ENCODE measurements around the gene IPO8.

Gene IPO8

DNA sequence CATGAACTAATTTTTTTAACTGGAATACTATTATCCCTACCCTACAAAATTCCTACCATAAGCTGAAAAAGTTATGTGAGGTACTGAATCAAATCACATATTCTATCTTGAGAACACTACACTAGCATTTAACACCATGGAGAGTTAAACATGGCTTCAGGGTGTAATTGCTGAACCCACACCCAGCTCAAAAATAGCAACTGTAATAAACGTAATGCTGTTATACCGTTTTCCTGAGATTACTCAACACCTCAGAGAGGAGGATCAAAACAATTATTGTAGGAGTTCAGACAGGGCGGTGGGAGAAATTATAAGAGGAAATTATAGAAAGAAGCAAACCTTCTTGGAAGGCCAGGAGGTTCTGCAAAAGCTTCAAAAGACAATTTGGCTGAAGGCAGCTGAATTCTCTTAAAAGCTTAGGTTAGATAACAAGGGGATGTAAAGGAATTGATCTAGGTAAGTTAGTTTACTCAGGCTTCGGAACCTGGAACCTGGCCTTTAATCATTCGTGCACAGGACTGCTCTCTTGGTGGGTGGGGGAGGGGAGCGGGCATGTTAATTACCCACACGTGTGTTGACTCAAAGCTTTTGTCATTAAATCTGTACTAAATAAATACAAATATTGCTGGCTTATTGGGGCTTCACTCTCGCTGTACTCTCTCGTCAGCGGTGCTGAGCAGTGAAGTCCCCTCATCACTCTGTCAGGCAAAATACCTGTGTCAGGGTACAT lies 12.1 kb upstream of the IPO8 start:
- no peak for ATAC-seq
- TF ChIP-seq BACH2 (CRISPR knock-in tag; IDR thresholded peaks at IDR 0.05; ENCODE audit: borderline replicate concordance) = no peak
- TF ChIP-seq, protein P1, sequence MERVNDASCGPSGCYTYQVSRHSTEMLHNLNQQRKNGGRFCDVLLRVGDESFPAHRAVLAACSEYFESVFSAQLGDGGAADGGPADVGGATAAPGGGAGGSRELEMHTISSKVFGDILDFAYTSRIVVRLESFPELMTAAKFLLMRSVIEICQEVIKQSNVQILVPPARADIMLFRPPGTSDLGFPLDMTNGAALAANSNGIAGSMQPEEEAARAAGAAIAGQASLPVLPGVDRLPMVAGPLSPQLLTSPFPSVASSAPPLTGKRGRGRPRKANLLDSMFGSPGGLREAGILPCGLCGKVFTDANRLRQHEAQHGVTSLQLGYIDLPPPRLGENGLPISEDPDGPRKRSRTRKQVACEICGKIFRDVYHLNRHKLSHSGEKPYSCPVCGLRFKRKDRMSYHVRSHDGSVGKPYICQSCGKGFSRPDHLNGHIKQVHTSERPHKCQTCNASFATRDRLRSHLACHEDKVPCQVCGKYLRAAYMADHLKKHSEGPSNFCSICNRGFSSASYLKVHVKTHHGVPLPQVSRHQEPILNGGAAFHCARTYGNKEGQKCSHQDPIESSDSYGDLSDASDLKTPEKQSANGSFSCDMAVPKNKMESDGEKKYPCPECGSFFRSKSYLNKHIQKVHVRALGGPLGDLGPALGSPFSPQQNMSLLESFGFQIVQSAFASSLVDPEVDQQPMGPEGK (CRISPR knock-in tag; IDR thresholded peaks at IDR 0.05; ENCODE audit: borderline replicate concordance) = no peak
- TF ChIP-seq ZNF70 (CRISPR knock-in tag; IDR thresholded peaks at IDR 0.05) = no peak
- TF ChIP-seq ARNTL (CRISPR knock-in tag; IDR thresholded peaks at IDR 0.05; ENCODE audit: borderline replicate concordance, low read depth) = no peak

DNA sequence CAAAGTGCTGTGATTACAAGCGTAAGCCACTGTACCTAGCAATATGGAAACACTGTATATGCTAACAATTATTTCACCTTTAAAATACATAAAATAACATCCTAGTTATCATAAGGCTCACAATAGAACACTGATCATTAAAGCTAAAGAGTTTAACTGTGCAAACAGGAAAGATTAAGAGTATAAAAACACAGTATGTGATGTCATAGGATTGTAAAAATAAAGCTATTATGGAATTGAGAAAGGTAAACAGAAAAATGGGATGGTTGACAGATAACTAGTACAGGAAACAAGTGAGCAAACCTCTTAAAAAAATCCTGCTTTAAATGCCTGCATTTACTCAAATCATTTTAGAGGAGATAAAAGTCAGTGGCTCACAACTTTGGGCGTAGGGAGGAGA lies 10.8 kb upstream of the IPO8 start:
- ATAC-seq = no peak
- TF ChIP-seq, protein P1 (CRISPR knock-in tag; IDR thresholded peaks at IDR 0.05; ENCODE audit: borderline replicate concordance) = no peak
- TF ChIP-seq CSDC2 (CRISPR knock-in tag; IDR thresholded peaks at IDR 0.05) (no peak), GLIS3 (CRISPR knock-in tag; IDR thresholded peaks at IDR 0.05) (no peak), ARNTL (CRISPR knock-in tag; IDR thresholded peaks at IDR 0.05; ENCODE audit: borderline replicate concordance, low read depth) (no peak), ZFP30 (CRISPR knock-in tag; IDR thresholded peaks at IDR 0.05) (no peak), ZFP3 (CRISPR knock-in tag; IDR thresholded peaks at IDR 0.05) (no peak), ZNF8 (CRISPR knock-in tag; IDR thresholded peaks at IDR 0.05) (no peak), RARB (CRISPR knock-in tag; IDR thresholded peaks at IDR 0.05) (no peak)
- TF ChIP-seq, protein P2, sequence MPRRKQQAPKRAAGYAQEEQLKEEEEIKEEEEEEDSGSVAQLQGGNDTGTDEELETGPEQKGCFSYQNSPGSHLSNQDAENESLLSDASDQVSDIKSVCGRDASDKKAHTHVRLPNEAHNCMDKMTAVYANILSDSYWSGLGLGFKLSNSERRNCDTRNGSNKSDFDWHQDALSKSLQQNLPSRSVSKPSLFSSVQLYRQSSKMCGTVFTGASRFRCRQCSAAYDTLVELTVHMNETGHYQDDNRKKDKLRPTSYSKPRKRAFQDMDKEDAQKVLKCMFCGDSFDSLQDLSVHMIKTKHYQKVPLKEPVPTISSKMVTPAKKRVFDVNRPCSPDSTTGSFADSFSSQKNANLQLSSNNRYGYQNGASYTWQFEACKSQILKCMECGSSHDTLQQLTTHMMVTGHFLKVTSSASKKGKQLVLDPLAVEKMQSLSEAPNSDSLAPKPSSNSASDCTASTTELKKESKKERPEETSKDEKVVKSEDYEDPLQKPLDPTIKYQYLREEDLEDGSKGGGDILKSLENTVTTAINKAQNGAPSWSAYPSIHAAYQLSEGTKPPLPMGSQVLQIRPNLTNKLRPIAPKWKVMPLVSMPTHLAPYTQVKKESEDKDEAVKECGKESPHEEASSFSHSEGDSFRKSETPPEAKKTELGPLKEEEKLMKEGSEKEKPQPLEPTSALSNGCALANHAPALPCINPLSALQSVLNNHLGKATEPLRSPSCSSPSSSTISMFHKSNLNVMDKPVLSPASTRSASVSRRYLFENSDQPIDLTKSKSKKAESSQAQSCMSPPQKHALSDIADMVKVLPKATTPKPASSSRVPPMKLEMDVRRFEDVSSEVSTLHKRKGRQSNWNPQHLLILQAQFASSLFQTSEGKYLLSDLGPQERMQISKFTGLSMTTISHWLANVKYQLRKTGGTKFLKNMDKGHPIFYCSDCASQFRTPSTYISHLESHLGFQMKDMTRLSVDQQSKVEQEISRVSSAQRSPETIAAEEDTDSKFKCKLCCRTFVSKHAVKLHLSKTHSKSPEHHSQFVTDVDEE (CRISPR knock-in tag; IDR thresholded peaks at IDR 0.05) = no peak
- TF ChIP-seq, protein P3, sequence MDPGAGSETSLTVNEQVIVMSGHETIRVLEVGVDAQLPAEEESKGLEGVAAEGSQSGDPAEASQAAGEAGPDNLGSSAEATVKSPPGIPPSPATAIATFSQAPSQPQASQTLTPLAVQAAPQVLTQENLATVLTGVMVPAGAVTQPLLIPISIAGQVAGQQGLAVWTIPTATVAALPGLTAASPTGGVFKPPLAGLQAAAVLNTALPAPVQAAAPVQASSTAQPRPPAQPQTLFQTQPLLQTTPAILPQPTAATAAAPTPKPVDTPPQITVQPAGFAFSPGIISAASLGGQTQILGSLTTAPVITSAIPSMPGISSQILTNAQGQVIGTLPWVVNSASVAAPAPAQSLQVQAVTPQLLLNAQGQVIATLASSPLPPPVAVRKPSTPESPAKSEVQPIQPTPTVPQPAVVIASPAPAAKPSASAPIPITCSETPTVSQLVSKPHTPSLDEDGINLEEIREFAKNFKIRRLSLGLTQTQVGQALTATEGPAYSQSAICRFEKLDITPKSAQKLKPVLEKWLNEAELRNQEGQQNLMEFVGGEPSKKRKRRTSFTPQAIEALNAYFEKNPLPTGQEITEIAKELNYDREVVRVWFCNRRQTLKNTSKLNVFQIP (CRISPR knock-in tag; IDR thresholded peaks at IDR 0.05; ENCODE audit: borderline replicate concordance, low read depth) = no peak

DNA sequence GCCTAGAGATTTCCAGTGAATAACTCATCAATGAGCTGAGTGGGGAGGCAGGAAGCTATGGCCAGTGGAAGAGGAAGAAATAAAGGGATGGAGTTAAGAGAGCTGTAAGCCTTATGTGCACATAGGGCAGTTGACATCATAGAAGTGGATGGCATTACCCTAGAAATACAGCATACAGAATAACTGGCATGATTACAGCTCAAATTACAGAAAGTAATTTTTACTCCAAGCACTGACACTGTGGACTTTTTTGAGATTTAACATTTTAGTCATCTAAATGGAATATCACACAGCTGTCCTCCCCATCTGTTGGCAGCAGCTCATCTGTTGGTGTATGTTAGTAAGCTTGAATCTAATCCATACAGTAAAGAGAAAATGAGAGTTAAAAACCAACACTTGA lies 5.4 kb upstream of the IPO8 start:
- peak; percentile 59 for ATAC-seq
- no peak for TF ChIP-seq OSR1 (CRISPR knock-in tag; IDR thresholded peaks at IDR 0.05)
- TF ChIP-seq, protein P3 (CRISPR knock-in tag; IDR thresholded peaks at IDR 0.05; ENCODE audit: borderline replicate concordance, low read depth) = no peak
- TF ChIP-seq, protein P4, sequence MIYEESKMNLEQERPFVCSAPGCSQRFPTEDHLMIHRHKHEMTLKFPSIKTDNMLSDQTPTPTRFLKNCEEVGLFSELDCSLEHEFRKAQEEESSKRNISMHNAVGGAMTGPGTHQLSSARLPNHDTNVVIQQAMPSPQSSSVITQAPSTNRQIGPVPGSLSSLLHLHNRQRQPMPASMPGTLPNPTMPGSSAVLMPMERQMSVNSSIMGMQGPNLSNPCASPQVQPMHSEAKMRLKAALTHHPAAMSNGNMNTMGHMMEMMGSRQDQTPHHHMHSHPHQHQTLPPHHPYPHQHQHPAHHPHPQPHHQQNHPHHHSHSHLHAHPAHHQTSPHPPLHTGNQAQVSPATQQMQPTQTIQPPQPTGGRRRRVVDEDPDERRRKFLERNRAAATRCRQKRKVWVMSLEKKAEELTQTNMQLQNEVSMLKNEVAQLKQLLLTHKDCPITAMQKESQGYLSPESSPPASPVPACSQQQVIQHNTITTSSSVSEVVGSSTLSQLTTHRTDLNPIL (CRISPR knock-in tag; IDR thresholded peaks at IDR 0.05; ENCODE audit: low read depth) = no peak
- TF ChIP-seq TOX (CRISPR knock-in tag; IDR thresholded peaks at IDR 0.05; ENCODE audit: borderline replicate concordance) = no peak
- no peak for TF ChIP-seq ESRRG (CRISPR knock-in tag; IDR thresholded peaks at IDR 0.05)
- no peak for TF ChIP-seq ZNF70 (CRISPR knock-in tag; IDR thresholded peaks at IDR 0.05)
- TF ChIP-seq ZFP3 (CRISPR knock-in tag; IDR thresholded peaks at IDR 0.05) = no peak
- TF ChIP-seq CSDC2 (CRISPR knock-in tag; IDR thresholded peaks at IDR 0.05) = no peak
- no peak for TF ChIP-seq BACH2 (CRISPR knock-in tag; IDR thresholded peaks at IDR 0.05; ENCODE audit: borderline replicate concordance)
- TF ChIP-seq ISL1 (CRISPR knock-in tag; IDR thresholded peaks at IDR 0.05) = no peak
- TF ChIP-seq TCF4 (CRISPR knock-in tag; IDR thresholded peaks at IDR 0.05; ENCODE audit: borderline replicate concordance) = no peak
- no peak for TF ChIP-seq ZNF8 (CRISPR knock-in tag; IDR thresholded peaks at IDR 0.05)
- TF ChIP-seq PPARA (CRISPR knock-in tag; IDR thresholded peaks at IDR 0.05; ENCODE audit: borderline replicate concordance) = no peak
- TF ChIP-seq, protein P1 (CRISPR knock-in tag; IDR thresholded peaks at IDR 0.05; ENCODE audit: borderline replicate concordance) = no peak
- no peak for TF ChIP-seq GLIS3 (CRISPR knock-in tag; IDR thresholded peaks at IDR 0.05)
- TF ChIP-seq ZFP30 (CRISPR knock-in tag; IDR thresholded peaks at IDR 0.05) = no peak
- TF ChIP-seq, protein P2 (CRISPR knock-in tag; IDR thresholded peaks at IDR 0.05) = no peak
